Measurements from ENCODE around the gene PLAGL2. TPM values are rescaled to one million over a fixed set of nuclear protein-coding genes. Genes with fewer than 3 reads are reported as not detected.

The PLAGL2 gene
- total and polyA plus RNA-seq, 9 of the 15 experiments (the other 6 are each of a cell fraction or from before 2014, with no cell fraction given): 3.1 to 24.3 (median 6.4) TPM

- TF ChIP-seq CREB3L1 (IDR thresholded peaks at IDR 0.05; ENCODE audit: borderline replicate concordance, low read depth): peak; percentile 75; the same call in 1 of the 2 replicates
- peak; percentile 68 for TF ChIP-seq GABPA (tag; conservative IDR thresholded peaks at IDR 0.05; ENCODE audit: low read depth)
- peak; percentile 96 for TF ChIP-seq KDM5B (IDR thresholded peaks at IDR 0.05; ENCODE audit: insufficient replicate concordance, low read depth, low read length)
- TF ChIP-seq TFAP4 (CRISPR knock-in tag; IDR thresholded peaks at IDR 0.05; ENCODE audit: borderline replicate concordance): peak; percentile 47; the same call in 1 of the 2 replicates
- TF ChIP-seq CHD7 (IDR thresholded peaks at IDR 0.05; ENCODE audit: low read depth, low read length): no peak
- TF ChIP-seq PML (IDR thresholded peaks at IDR 0.05; ENCODE audit: low read length): peak; percentile 77
- peak; percentile 94 for TF ChIP-seq CXXC5 (CRISPR knock-in tag; IDR thresholded peaks at IDR 0.05)
- TF ChIP-seq HMGXB4 (CRISPR knock-in tag; IDR thresholded peaks at IDR 0.05): peak; percentile 51
- no peak for TF ChIP-seq CBX3 (IDR thresholded peaks at IDR 0.05; ENCODE audit: borderline replicate concordance in 1 of 2, low read length in 2 of 2)
Measured at GRCh38 chr20:32207626-32208498, at the start of gene PLAGL2, which contains the start of gene POFUT1 (continued).
